IMR-90 (cell line): ENCODE measurements around the gene HECTD1. TPM values are rescaled to one million over a fixed set of nuclear protein-coding genes. Genes with fewer than 3 reads are reported as not detected.

Experiments used
- ATAC-seq: fragments of 200-7000 bp; cut with Tn5 transposase; 2 replicates; pipeline ENCODE4 v1.9.1; 2020; ENCODE audit warnings: low read depth, mild to moderate bottlenecking, moderate library complexity
- BruUV-seq: library from RNA; stranded (reverse); fragments of 400-500 nt; replicated peaks from 2 replicates; lab custom pipeline; 2021; lab: Mats Ljungman, UMichigan
- CTCF ChIA-PET: fragments of 300-600 bp; formaldehyde crosslinking; extraction: SDS; loops from one replicate; lab custom pipeline; 2021; ENCODE audit warnings: antibody characterized with exemption; lab: Yijun Ruan, JAX
- POLR2A ChIA-PET: fragments of 300-600 bp; sonication (Branson Sonifier 250); formaldehyde crosslinking; loops from one replicate; lab custom pipeline; 2022; ENCODE audit warnings: antibody characterized with exemption; ENCODE audit not compliant: unreplicated experiment; lab: Charles Lee
- DNase-seq: peaks from one replicate; pipeline ENCODE4 v3.0.0; 2013
- H2AFZ ChIP-seq: replicated peaks from 2 replicates; pipeline ENCODE3; 2013; ENCODE audit warnings: low read length, mild to moderate bottlenecking; ENCODE audit not compliant: poor library complexity
- H2AK5ac ChIP-seq: 2 replicates; pipeline ENCODE4 v1.6.1; 2013; ENCODE audit warnings: low read depth, low read length, inconsistent platforms
- H2AK9ac ChIP-seq: replicated peaks from 2 replicates; pipeline ENCODE3; 2013; ENCODE audit warnings: mild to moderate bottlenecking, low read depth, low read length, moderate library complexity; ENCODE audit not compliant: poor library complexity
- H2BK120ac ChIP-seq: 2 replicates; pipeline ENCODE4 v1.6.1; 2013; ENCODE audit warnings: low read depth, low read length, inconsistent platforms
- H2BK15ac ChIP-seq: 3 replicates; pipeline ENCODE4 v1.6.1; 2013; ENCODE audit warnings: low read depth, low read length, inconsistent platforms
- H2BK20ac ChIP-seq: 2 replicates; pipeline ENCODE4 v1.6.1; 2013; ENCODE audit warnings: low read depth, mild to moderate bottlenecking, inconsistent platforms, low read length, moderate library complexity
- H2BK5ac ChIP-seq: 2 replicates; pipeline ENCODE4 v1.6.1; 2013; ENCODE audit warnings: mild to moderate bottlenecking, low read depth, low read length, inconsistent platforms; ENCODE audit not compliant: poor library complexity, severe bottlenecking
- H3K14ac ChIP-seq: replicated peaks from 2 replicates; pipeline ENCODE4 v1.6.1; 2013; ENCODE audit warnings: low read depth, low read length, inconsistent platforms
- H3K18ac ChIP-seq: 2 replicates; pipeline ENCODE4 v1.6.1; 2013; ENCODE audit warnings: low read depth, low read length, control low read depth
- H3K23ac ChIP-seq: 2 replicates; pipeline ENCODE4 v1.6.1; 2013; ENCODE audit warnings: low read depth, low read length, inconsistent platforms
- H3K27ac ChIP-seq: 2 replicates; pipeline ENCODE4 v1.5.1; 2013; ENCODE audit warnings: mild to moderate bottlenecking, control low read depth, low read length; ENCODE audit not compliant: insufficient read depth
- H3K27me3 ChIP-seq: 2 replicates; pipeline ENCODE4 v1.6.1; 2013; ENCODE audit warnings: low read length; ENCODE audit not compliant: control insufficient read depth, insufficient read depth
- H3K36me3 ChIP-seq: 2 replicates; pipeline ENCODE4 v1.6.1; 2013; ENCODE audit warnings: low read length, mixed read lengths; ENCODE audit not compliant: control insufficient read depth, insufficient read depth
- H3K4ac ChIP-seq: 2 replicates; pipeline ENCODE4 v1.6.1; 2013; ENCODE audit warnings: low read depth, low read length, inconsistent platforms
- H3K4me1 ChIP-seq: 2 replicates; pipeline ENCODE4 v1.6.1; 2013; ENCODE audit warnings: low read length, mixed read lengths; ENCODE audit not compliant: control insufficient read depth, insufficient read depth
- H3K4me2 ChIP-seq: 2 replicates; pipeline ENCODE4 v1.6.1; 2013; ENCODE audit warnings: low read depth, mild to moderate bottlenecking, control low read depth, low read length, moderate library complexity
- H3K4me3 ChIP-seq: 2 replicates; pipeline ENCODE4 v1.5.1; 2013; ENCODE audit warnings: low read depth, mild to moderate bottlenecking, control low read depth, low read length, moderate library complexity; ENCODE audit not compliant: insufficient read depth
- H3K56ac ChIP-seq: 2 replicates; pipeline ENCODE4 v1.6.1; 2013; ENCODE audit warnings: low read length, inconsistent platforms; ENCODE audit not compliant: insufficient read depth; ENCODE audit errors: extremely low read depth
- H3K79me1 ChIP-seq, 2 experiments: 2 replicates each; pipeline ENCODE4 v1.6.1; 2013; ENCODE audit warnings: low read length in 2 of 2, inconsistent platforms in 1 of 2, low read depth in 1 of 2
- H3K9ac ChIP-seq: 2 replicates; pipeline ENCODE4 v1.6.1; 2013; ENCODE audit warnings: low read depth, low read length, control low read depth
- H3K9me1 ChIP-seq: 2 replicates; pipeline ENCODE4 v1.6.1; 2013; ENCODE audit warnings: low read length, inconsistent platforms; ENCODE audit not compliant: insufficient read depth
- H3K9me3 ChIP-seq: 2 replicates; pipeline ENCODE4 v1.6.1; 2013; ENCODE audit warnings: low read length; ENCODE audit not compliant: control insufficient read depth, insufficient read depth
- H4K20me1 ChIP-seq: 2 replicates; pipeline ENCODE4 v1.6.1; 2013; ENCODE audit warnings: low read length, inconsistent platforms; ENCODE audit not compliant: insufficient read depth
- H4K5ac ChIP-seq: 2 replicates; pipeline ENCODE4 v1.6.1; 2013; ENCODE audit warnings: mild to moderate bottlenecking, low read depth, low read length, control low read depth
- H4K8ac ChIP-seq, 2 experiments: 2 replicates each; pipeline ENCODE4 v1.6.1; 2013; ENCODE audit warnings: low read depth in 2 of 2, low read length in 2 of 2, control low read depth in 1 of 2, inconsistent platforms in 1 of 2
- H4K91ac ChIP-seq: 2 replicates; pipeline ENCODE4 v1.6.1; 2013; ENCODE audit warnings: low read depth, low read length, inconsistent platforms; ENCODE audit not compliant: insufficient read depth
- CEBPB ChIP-seq: IDR thresholded peaks from 2 replicates; pipeline ENCODE4 v1.6.1; 2012; ENCODE audit warnings: low read depth, low read length, improper control_type of control experiment
- FOS ChIP-seq: fragments of 150-350 bp; IDR thresholded peaks from 2 replicates; pipeline ENCODE4 v1.6.1; 2016; ENCODE audit warnings: low read depth, low read length
- MAFK ChIP-seq: IDR thresholded peaks from 2 replicates; pipeline ENCODE4 v1.6.1; 2012; ENCODE audit warnings: low read depth, low read length, improper control_type of control experiment
- MXI1 ChIP-seq: IDR thresholded peaks from 2 replicates; pipeline ENCODE4 v1.6.1; 2012; ENCODE audit warnings: low read depth, mild to moderate bottlenecking, low read length, moderate library complexity, borderline replicate concordance
- NFE2L2 ChIP-seq: fragments of 150-350 bp; IDR thresholded peaks from 2 replicates; pipeline ENCODE4 v1.6.1; 2016; ENCODE audit warnings: low read depth, mild to moderate bottlenecking, low read length
- POLR2A ChIP-seq: IDR thresholded peaks from 2 replicates; pipeline ENCODE4 v1.6.1; 2012; ENCODE audit warnings: mild to moderate bottlenecking, low read depth, low read length
- RAD21 ChIP-seq: IDR thresholded peaks from 2 replicates; pipeline ENCODE4 v1.6.1; 2012; ENCODE audit warnings: low read length, improper control_type of control experiment
- RCOR1 ChIP-seq: IDR thresholded peaks from 2 replicates; pipeline ENCODE4 v1.6.1; 2012; ENCODE audit warnings: mild to moderate bottlenecking, low read length, improper control_type of control experiment; ENCODE audit not compliant: insufficient replicate concordance
- RFX5 ChIP-seq: IDR thresholded peaks from 2 replicates; pipeline ENCODE4 v1.8.0; 2012; ENCODE audit warnings: low read depth, mild to moderate bottlenecking, low read length, moderate library complexity
- SMC3 ChIP-seq: fragments of 150-350 bp; IDR thresholded peaks from 2 replicates; pipeline ENCODE4 v1.6.1; 2016; ENCODE audit warnings: low read depth, mild to moderate bottlenecking, antibody characterized with exemption, low read length, moderate library complexity
- USF2 ChIP-seq: fragments of 150-350 bp; IDR thresholded peaks from 2 replicates; pipeline ENCODE4 v1.6.1; 2017; ENCODE audit warnings: mild to moderate bottlenecking, antibody characterized with exemption, low read length, low read depth
- WGBS, 2 experiments: methylation state at CpG; one replicate each; pipeline versions ENCODE4 v1.1.5 to v1.1.7; 2013; ENCODE audit warnings: missing lambda C conversion rate in 2 of 2; ENCODE audit not compliant: insufficient read length in 1 of 2; ENCODE audit errors: extremely low coverage in 2 of 2; 5-methylcytosine and 5-hydroxymethylcytosine counted together
- dilution Hi-C: fragments of 300-500 bp; cut with HindIII; formaldehyde crosslinking; loops from one replicate; pipeline ENCODE4 v1.14.3; 2018; ENCODE audit warnings: low sequenced_read_pairs; ENCODE audit not compliant: unreplicated experiment
- in situ Hi-C: fragments of 300-500 bp; cut with MboI; formaldehyde crosslinking; loops from 3 replicates; pipeline ENCODE4 v1.14.3; 2019; ENCODE audit warnings: low sequenced_read_pairs, inconsistent platforms, mixed read lengths
- intact Hi-C: fragments of 100-400 bp; cut with micrococcal nuclease; formaldehyde crosslinking; loops from 2 replicates; pipeline ENCODE4 v1.10.0; 2022
- polyA plus RNA-seq, 3 experiments: library from polyadenylated mRNA; depleted of rRNA; stranded (reverse); fragments of >200 nt; gene quantifications; 2 replicates each; pipeline ENCODE4 v1.2.3, GENCODE V29; 2012; ENCODE audit warnings: low replicate concordance in 1 of 3
- total RNA-seq: library from RNA; depleted of rRNA; stranded (reverse); fragments of >200 nt; gene quantifications from 2 replicates; pipeline ENCODE4 v1.2.3, GENCODE V29; 2012

The HECTD1 gene
- total and polyA plus RNA-seq, 2 of the 4 experiments (the other 2 are of a cell fraction), result 48.5 to 228 TPM

GRCh38 chr14:31125231-31125630 is 82.4 kb downstream of the HECTD1 start:
- Histone ChIP-seq H3K4me3 (no peak overlapping the region), H4K5ac (no peak overlapping the region), H3K18ac (no peak overlapping the region), H3K9me3 (no peaks in the 10 kb centered on the region), H3K27me3 (no peaks in the 10 kb centered on the region), H3K79me1 (peaks cover 14 to 27% of the 10 kb centered on the region in 2 experiments), H3K4ac (no peak overlapping the region), H2AK5ac (no peak overlapping the region), H3K56ac (no peak overlapping the region), H2AK9ac (no peak overlapping the region), H3K9me1 (peaks cover 9% of the 10 kb centered on the region), H3K36me3 (peaks cover 44% of the 10 kb centered on the region), H2BK120ac (no peak overlapping the region), H3K27ac (no peak overlapping the region), H3K4me1 (no peaks in the 10 kb centered on the region), H4K91ac (no peak overlapping the region), H3K9ac (no peak overlapping the region), H2AFZ (no peak overlapping the region), H3K23ac (no peak overlapping the region), H3K4me2 (no peak overlapping the region), H2BK20ac (no peak overlapping the region), H2BK15ac (no peak overlapping the region), H2BK5ac (no peak overlapping the region), H4K8ac (no peak overlapping the region), H3K14ac (no peak overlapping the region), H4K20me1 (peaks cover 4% of the 10 kb centered on the region; the same call in 1 of the 2 replicates)
- in situ Hi-C loops (no loop called here), dilution Hi-C loops (no loop called here), intact Hi-C loops (no loop called here)
- DNase-seq (no peak), ATAC-seq (no peak)
- TF ChIP-seq MXI1 (no peak), SMC3 (no peak), FOS (no peak), POLR2A (no peak), USF2 (no peak), MAFK (no peak), RAD21 (no peak), RFX5 (no peak), CEBPB (no peak), RCOR1 (no peak), NFE2L2 (no peak)
- ChIA-PET CTCF (no interaction called here), POLR2A (no interaction called here)
- no TSS peak for BruUV-seq
- no CpG with 5 or more reads among the region's 6 CpGs for WGBS, 2 experiments
